GM18909 (cell line): ENCODE results near the gene SYT8.
"Not testable (repeated sequence)": the region's sequence is repeated elsewhere in the genome, so short reads cannot be mapped to it uniquely, and the experiment has no call there.

ENCODE experiments used
- ATAC-seq: cut with Tn5 transposase; IDR thresholded peaks from one replicate; pipeline ENCODE4 v1.9.1; 2021; ENCODE audit warnings: mild to moderate bottlenecking; ENCODE audit not compliant: unreplicated experiment, poor library complexity

The SYT8 gene

DNA sequence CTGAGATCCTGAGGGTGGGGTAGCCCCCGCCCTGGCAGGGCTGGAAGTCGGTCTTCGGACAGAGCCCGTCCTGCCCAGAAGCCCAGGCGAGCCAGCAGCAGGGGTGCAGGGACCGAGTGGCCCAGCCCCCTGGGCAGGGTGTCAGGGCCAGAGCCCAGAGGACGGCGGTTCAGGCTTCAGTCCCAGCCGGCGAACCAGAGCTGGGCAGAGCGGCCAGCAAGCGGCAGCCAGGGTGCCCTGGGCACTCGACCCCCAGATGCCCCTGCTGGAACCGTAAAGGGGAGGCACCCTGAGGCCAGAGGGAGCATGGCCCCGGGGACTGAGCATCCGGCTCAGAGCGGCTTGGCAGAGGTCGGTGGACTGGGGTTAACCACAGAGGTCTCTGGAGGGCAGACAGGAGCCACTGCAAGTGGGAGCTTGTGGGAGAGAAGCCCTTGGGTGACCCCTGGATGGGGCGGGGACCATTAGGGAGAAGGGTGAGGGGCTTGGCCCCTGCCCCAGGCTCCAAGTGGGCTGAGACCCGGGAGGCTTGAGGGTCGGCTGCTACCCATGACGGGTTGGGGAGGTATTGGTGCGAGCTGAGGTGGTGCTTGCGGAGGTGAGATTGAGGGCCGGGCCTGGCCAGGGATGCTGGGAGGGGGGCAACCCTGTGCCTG is 34.0 kb downstream of the SYT8 start:
- ATAC-seq = no peak

GRCh38 chr11:1869427-1870325 is 34.9 kb downstream of the SYT8 start:
- no peak for ATAC-seq

GRCh38 chr11:1870326-1870696 is 35.5 kb downstream of the SYT8 start:
- no peak for ATAC-seq

- ATAC-seq = no peak
Measured at GRCh38 chr11:1870721-1871466, 36.1 kb downstream of the SYT8 start.

GRCh38 chr11:1871531-1871930 is 36.7 kb downstream of the SYT8 start:
- no peak for ATAC-seq

DNA sequence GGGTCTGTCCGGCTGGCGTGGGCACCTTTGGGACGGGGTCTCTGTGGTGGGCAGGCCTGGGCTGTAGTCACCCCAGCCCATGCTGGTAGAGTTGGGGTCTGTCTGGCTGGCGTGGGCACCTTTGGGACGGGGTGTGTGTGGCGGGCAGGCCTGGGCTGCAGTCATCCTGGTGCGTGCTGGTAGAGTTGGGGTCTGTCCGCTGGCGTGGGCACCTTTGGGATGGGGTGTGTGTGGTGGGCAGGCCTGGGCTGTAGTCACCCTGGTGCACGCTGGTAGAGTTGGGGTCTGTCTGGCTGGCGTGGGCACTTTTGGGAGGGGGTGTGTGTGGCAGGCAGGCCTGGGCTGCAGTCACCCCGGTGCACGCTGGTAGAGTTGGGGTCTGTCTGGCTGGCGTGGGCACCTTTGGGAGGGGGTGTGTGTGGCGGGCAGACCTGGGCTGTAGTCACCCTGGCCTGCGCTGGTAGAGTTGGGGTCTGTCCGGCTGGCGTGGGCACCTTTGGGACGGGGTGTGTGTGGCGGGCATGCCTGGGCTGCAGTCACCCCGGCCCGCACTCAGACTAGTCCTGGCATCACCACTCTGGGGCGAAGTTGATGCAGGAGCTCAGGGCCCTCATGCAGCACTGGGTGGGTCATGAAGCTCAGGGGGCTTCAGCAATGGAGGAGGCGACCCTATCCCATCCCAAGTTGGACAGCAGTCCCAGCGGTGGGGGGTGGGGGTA is 37.6 kb downstream of the SYT8 start:
- no peak for ATAC-seq

GRCh38 chr11:1873048-1873812 is 38.4 kb downstream of the SYT8 start:
- no peak for ATAC-seq

DNA sequence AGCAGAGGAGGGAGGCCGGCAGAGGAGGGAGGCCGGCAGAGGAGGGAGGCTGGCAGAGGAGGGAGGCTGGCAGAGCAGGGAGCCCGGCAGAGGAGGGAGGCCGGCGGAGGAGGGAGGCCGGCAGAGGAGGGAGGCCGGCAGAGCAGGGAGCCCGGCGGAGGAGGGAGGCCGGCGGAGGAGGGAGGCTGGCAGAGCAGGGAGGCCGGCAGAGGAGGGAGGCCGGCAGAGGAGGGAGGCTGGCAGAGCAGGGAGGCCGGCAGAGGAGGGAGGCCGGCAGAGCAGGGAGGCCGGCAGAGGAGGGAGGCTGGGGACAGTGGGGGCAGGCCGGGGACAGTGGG is 39.0 kb downstream of the SYT8 start:
- not testable (repeated sequence) for ATAC-seq

DNA sequence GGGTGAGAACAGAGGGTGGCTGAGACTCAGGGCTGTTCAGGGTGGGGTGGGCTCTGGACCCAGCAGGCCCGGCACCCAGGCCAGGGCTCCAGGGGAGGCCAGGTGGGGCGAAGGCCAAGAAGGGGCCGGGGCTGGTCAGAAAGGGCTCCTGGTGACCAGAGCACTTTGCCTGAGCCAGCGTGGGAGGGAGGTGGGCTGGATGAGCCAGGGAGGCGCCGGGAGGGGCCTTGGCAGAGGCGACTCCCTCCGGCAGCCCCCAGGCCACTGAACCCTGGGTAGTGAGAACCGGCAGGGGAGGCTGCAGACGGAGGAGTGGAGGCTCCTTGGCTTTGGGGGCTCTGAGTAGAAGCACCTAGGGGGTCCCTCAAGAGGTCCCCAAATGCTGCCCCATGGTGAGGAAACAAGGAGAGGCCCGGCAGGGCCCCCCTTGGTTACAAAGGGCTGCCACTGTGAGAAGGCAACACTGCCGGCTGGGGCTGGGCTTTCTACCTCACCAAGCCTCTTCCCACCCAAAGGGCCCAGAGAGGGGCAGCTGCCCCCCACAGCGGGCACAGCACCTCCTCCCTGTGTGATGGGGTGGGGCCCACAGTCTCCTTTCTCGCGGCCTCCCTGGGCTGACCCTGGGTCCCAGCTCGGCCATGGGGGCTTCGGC is 39.8 kb downstream of the SYT8 start:
- ATAC-seq = not testable (repeated sequence)

DNA sequence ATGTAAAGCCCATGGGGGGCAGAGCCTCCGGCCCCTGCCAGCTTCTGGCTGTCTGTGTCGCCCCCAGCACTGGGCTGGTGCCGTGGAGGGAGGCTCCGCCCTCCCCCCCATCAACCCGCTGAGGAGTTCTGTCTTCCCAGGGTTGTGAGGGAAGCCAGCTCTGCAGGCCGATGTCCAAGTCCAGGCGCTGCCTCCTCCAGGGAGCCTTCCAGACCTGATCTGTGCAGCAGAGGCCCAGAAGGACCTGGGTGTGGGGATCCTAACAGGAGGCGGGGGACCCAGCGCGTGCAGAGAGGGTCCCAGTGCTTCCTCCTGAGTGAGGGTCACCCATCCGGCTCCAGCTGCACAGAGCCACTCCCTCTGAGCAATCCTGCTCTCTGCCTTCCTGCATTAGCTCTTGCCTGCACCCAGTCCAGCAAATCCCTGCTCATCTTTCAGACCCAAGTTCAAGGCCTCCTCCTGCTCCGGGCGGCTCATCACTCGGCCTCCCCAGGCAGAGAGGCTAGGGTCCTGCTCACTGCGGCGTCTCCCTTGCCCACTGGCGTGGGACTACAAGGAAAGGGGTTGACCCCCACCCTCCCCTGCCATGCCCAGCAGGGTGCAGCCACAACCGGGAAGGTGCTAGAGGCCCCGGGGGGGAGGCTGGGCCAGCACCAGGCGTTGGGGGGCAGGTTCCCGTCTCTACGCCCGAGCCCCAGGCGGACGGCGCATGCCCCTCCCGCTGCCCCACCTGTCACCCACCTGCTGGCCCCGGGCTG is 40.5 kb downstream of the SYT8 start:
- no peak for ATAC-seq

DNA sequence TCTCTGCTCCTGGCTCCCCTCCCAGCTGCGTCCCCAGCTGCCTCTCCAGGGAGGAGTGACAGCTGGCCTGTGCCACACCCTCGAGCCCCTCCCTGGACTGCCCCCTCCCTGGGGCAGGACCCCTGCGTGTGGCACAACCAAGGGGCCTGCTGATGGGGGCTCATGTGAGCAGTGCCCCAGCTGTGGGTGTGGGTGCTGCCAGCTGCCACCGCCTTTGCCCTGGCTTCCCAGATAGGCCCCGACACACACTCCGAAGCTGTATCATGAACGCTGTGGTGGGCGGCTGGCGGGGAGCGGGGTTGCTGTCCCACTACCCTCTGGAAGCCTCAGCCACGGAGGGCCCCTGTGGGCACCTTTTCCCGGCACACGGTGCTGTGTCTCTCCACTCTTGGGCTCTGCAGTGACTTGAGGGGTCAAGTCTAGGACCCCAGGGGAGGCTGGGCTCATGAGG is 41.1 kb downstream of the SYT8 start:
- not testable (repeated sequence) for ATAC-seq

- no peak for ATAC-seq
Measured at GRCh38 chr11:1876361-1877063, 41.7 kb downstream of the SYT8 start.

DNA sequence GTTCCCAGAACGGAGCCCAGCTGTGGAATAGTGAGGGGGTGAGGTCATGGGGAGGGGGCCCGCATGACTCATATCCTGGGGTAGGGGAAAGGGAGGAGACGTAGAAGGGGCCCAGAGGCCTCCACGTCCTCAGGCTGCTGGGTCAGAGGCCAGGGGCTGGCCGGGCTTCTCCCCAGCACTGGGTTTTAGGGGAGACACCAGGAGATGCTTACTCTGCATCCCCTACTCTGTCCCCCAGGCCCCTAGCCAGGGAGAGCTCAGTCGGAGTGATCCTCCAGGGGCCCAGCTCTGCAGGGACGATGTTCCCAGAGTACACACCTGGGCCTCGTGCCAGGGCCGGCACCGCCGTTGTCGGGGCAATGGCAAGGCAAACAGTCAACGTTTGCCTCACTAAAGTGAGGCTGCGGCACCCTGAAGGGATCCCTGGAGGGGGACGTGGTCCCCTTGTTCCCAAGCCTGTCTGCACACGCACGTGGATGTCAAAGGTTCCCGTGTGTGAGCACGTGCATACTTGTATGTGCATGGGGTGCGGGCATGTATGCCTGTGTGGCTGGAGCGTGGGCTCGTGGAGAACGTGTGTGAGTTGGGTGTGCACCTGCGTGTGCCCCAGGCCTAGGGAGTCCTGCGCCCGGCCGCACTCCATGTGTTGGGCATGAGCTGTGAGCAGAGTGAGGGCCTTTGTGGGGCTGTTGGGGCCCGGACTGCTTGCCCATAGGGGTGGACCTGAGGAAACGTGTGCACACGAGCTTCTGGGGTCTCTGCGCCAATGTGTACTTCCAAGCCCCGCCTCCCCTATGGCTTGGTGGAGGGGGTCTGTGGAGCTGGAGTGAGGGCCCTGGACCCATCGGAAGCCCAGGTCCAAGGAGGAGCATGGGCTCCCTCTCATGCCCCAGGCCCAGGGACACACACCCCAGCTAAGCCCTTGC is 42.7 kb downstream of the SYT8 start:
- no peak for ATAC-seq

- ATAC-seq = no peak
Measured at GRCh38 chr11:1878137-1879031, 43.6 kb downstream of the SYT8 start.

DNA sequence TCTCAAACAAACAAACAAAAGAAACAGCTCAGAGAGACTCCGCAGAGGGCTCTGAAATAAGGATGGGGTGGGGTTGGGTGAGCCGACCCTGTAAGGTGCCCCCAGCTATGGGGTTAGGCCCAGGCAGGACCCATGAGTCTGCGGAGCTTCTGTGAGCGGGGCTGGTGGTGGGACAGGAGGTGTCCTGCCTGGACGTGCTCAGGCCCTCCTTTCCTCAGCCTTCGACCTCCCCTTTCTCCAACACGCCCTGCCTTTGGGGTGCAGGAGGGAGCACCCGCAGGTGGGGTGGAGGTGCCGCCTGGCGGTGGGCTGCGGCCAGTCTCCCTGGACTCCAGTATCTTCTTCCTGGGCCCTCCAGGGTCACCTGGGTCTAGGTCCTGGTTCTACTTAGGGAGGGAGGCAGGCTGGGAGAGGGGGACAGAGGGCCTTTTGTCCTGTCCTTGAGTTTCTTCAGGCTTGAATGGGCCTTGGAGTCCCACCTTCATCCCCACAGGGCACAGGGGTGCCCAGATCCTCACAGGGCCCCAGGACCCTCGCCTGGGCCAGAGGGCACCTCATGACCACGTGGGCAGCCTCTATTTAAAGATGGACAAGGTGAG is 44.7 kb downstream of the SYT8 start:
- no peak for ATAC-seq
